ENCODE measurements around the gene CCDC127.

DNA sequence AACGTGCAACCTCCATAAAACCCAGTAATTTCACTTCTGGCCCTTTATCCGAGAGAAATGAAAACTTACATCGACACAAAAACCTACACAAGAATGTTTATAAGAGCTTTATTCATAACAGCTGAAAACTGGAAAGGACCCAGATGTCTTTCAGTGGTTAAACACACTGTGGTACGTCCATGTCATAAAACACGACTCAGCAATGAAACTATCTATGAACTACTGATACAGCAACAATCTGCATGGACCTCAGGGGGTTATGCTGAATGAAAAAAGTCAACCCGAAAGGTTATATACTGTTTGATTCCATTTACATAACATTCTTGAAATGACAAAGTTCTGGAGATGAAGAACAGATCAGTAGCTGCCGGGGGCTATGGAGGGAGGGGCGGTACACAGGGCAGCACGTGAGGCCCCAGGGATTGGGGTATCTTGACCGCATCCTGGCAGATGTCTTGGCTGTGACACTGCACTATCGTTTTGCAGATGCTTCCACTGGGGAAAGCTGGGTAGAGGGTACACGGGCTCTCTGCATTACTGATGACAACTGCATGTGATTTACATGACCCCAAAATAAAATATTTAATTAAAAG is 4.1 kb downstream of the CCDC127 start:
- TF ChIP-seq NCOA1 (CRISPR knock-in tag; IDR thresholded peaks at IDR 0.05) = no peak
- TF ChIP-seq ZNF644 (CRISPR knock-in tag; IDR thresholded peaks at IDR 0.05; ENCODE audit: low read depth) = no peak
- TF ChIP-seq STAG1 (CRISPR knock-in tag; IDR thresholded peaks at IDR 0.05) = no peak
- TF ChIP-seq, protein P1, sequence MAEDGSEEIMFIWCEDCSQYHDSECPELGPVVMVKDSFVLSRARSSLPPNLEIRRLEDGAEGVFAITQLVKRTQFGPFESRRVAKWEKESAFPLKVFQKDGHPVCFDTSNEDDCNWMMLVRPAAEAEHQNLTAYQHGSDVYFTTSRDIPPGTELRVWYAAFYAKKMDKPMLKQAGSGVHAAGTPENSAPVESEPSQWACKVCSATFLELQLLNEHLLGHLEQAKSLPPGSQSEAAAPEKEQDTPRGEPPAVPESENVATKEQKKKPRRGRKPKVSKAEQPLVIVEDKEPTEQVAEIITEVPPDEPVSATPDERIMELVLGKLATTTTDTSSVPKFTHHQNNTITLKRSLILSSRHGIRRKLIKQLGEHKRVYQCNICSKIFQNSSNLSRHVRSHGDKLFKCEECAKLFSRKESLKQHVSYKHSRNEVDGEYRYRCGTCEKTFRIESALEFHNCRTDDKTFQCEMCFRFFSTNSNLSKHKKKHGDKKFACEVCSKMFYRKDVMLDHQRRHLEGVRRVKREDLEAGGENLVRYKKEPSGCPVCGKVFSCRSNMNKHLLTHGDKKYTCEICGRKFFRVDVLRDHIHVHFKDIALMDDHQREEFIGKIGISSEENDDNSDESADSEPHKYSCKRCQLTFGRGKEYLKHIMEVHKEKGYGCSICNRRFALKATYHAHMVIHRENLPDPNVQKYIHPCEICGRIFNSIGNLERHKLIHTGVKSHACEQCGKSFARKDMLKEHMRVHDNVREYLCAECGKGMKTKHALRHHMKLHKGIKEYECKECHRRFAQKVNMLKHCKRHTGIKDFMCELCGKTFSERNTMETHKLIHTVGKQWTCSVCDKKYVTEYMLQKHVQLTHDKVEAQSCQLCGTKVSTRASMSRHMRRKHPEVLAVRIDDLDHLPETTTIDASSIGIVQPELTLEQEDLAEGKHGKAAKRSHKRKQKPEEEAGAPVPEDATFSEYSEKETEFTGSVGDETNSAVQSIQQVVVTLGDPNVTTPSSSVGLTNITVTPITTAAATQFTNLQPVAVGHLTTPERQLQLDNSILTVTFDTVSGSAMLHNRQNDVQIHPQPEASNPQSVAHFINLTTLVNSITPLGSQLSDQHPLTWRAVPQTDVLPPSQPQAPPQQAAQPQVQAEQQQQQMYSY (CRISPR knock-in tag; IDR thresholded peaks at IDR 0.05) = no peak
- TF ChIP-seq FOSL1 (CRISPR knock-in tag; IDR thresholded peaks at IDR 0.05; ENCODE audit: borderline replicate concordance) = no peak
- TF ChIP-seq ZNF329 (CRISPR knock-in tag; IDR thresholded peaks at IDR 0.05; ENCODE audit: low read depth) = no peak

Data from HepG2 (cell line).